Measurements from ENCODE around the gene C19orf85.
"Not testable (repeated sequence)": the region's sequence is repeated elsewhere in the genome, so short reads cannot be mapped to it uniquely, and the experiment has no call there.

C19orf85 gene

DNA sequence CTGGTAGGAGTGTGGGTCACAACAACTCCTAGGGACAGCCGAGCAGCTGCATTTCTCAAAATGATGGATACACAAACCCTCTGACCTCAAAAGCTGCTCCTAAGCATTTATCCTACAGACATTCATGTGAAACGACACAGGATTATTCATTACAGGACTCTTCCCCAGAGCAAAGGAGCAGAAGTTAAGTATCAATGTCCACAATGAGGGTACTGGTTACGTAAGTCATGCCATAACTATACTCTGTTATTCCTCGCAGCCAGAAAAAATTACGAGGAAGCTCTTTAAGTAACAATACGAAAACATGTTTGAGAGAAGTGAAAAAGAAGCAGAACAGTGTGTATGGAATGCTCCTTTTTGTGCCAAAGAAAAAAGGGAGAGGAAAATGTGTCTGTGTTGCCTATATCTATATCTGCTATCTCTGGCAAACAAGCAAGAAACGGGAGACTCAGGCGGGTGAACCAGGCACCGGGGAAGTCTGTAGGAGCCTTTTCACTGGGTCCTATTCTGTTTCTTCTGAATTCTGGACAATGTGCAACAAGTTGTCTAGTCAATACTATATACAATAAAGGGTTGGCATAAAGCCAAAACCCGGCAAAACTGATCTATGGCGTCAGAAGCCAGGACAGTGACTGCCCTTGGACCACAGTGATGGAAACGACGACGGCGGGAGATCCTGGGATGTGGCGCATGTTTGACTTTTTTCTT is 4.4 kb downstream of the C19orf85 start:
- no peak for DNase-seq (ENCODE audit: low read depth in 2 of 3, low spot score in 2 of 3)

DNA sequence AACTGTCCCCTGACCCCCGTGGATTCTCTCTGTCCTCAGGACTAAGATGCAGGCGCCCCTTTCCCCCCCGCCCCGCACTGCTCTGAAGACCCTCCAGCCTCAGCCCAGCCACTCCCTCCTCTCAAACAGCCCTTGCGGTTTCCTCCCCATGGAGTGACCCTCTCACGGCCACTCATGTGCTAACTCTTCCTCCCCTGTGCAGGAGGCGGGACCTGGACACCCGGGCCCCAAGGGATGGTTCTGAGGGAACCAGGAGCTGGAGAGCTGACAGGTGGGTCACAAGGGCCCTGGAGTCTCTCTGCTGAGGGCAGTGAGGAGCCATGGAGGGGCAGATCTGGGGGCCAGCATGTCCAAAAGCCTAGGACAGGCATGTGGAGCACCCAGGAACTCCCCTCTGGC is 5.0 kb downstream of the C19orf85 start:
- no peak for DNase-seq (ENCODE audit: low read depth in 2 of 3, low spot score in 2 of 3)

DNA sequence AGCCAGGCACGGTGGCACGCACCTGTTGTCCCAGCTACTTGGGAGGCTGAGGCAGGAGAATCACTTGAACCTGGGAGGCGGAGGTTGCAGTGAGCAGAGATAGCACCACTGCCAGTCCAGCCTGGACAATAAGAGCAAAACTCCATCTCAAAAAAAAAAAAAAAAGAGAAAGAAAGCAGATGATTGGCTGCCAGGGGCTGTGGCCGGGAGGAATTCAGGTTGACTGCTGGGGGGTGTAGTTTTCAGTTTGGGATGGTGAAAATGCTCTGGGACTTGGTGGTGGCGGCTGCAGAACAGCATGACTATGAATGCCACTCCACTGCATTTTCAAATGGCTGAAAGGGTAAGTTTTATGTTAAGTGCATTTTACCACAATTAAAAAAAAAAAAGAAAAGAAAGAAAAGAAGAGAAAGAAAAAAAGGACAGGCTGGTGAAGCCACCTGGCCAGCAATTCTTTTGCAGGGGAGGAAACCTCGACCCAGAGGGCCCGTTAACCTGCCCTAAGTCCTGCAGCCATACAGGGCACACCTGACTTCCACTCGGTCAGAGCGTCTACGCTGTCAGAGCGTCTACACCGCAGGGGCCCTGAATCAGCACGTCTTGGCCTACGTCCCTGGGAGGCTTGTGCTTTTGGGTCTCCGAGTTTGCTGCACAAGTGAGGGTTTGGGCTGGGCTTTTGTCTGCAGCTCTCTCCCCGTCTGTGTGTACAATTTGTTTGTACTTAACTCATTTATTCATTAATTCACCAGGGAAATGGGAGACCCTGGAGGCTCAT is 6.7 kb downstream of the C19orf85 start:
- DNase-seq (ENCODE audit: low read depth in 2 of 3, low spot score in 2 of 3), result no peak

DNA sequence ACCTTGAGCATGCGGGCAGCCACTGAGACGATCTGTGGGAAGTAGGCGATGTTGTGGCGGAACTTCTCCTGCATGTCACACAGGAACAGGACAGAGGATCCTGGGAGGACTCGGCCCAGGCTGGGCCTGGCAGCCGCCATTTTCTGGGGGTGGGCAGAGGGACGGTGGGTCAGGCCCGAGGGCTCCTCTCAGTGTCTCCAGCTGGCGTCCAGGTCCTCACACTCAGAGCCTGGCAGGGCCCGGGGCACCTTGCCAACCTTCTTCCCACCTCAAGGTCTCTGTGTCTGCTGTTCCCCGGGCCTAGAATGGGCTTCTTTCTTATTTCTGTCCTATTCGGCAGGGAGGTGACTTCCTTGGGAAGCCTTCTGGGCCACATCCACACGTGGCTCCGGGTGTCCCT is 8.2 kb downstream of the C19orf85 start:
- DNase-seq (ENCODE audit: low read depth in 2 of 3, low spot score in 2 of 3), result no peak

DNA sequence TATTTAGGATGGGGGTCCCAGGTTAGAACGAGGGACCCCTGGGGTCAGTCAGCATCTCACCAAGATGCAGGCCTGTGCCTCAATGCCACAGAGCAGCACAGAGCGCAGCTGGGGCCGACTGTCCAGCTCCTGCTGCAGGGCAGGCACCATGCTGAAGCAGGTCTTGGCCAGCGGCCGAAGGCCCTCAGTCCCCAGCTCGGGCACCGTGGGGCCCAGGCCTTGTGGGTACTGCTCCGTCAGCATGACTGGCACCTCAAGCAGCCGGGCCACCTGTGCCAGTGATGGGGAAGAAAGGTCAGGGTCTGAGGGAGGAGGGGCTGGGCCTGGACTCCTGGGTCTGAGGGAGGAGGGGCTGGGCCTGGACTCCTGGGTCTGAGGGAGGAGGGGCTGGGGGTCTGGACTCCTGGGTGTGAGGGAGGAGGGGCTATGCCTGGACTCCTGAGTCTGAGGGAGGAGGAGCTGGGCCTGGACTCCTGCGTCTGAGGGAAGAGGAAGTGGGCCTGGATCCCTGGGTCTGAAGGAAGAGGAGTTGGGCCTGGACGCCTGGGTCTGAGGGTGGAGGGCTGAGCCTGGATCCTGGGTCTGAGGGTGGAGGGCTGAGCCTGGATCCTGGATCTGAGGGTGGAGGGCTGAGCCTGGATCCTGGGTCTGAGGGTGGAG is 8.8 kb downstream of the C19orf85 start:
- no peak for DNase-seq (ENCODE audit: low read depth in 2 of 3, low spot score in 2 of 3)

DNA sequence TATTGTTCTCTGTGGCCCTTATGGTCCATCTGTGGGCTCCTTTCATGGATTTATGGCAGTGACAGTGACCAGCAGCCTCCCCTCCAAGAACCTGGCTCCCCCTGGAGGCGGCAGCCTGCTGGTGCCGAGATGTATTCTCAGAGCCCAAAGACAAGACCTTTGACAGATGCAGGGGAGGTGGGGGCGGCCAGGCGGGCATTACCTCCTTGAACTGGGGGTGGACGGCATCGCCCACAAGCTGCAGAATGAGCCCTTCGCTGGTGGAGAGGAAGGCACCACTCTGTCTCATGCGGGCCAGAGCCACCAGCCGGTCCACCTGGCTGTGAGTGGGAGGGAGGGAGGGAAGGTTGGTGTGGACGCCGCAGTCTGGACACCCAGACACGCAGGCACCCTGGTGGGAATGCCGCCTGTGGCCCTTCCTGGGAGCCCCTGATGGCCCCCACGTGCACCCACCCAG is 9.7 kb downstream of the C19orf85 start:
- DNase-seq (ENCODE audit: low read depth in 2 of 3, low spot score in 2 of 3), result no peak

DNA sequence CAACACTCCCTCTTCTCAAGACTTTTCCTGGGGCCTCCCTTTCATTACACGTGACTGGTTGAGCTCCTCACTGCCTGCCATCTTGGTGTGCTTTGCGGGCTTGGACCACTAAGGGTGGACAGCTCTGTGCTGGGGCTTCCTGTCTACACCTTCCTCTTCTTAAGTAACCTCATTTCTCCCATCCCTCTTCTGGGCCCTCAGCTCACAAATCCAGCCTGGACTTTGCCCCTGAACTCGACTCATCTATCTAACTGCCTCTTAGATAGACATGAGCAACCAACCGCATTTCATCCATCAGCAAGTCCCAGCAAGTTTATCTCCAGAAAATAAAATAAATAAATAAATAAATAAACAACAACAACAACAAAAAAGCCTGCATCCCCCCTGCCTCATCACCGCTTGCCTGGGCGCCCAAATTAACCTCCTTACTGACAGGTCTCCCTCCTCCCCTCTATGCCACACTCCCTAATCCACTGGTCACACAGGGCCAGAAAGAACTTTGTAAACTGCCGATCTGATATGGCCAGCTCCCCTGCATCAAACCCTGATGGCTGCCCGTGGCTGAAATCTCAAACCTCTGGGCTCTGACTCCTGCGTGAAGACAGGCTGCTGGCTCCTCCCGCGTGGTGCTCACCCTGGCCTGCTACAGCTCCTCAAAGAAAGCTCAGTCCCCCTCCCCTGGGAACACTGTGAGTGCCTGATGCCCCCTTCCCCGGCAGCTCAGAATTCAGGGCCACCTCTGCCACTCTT is 10.9 kb downstream of the C19orf85 start:
- no peak for DNase-seq (ENCODE audit: low read depth in 2 of 3, low spot score in 2 of 3)

DNA sequence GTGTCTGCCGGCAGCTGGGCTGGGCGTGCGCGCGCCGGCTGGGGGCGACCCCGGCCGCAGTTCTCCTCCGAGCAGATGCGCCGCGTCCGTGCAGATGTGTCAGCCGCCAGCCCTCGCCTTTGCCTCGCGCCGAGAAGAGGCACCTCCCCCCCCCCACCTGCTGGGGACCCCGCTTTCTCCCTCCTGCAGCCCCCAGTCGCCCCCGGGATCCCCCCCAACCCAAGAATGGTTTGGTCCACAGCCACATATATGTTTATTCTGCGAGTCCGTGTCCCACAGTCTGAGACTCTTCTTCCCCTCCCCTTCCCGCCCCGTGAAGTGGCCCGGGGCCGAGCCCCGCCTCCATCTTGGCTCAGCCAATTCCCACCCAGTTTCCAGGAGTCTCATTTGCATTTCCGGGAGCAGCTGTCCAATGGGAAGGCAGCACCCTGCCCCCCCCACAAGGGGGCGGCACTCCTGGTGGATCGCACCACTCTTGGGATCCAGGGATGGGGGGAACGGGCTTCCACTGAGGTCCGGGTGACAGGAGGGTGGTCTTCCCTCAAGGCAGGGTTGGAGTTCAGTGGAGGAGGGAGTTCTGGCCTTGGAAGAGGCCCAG is 11.7 kb downstream of the C19orf85 start:
- no peak for DNase-seq (ENCODE audit: low read depth in 2 of 3, low spot score in 2 of 3)

DNA sequence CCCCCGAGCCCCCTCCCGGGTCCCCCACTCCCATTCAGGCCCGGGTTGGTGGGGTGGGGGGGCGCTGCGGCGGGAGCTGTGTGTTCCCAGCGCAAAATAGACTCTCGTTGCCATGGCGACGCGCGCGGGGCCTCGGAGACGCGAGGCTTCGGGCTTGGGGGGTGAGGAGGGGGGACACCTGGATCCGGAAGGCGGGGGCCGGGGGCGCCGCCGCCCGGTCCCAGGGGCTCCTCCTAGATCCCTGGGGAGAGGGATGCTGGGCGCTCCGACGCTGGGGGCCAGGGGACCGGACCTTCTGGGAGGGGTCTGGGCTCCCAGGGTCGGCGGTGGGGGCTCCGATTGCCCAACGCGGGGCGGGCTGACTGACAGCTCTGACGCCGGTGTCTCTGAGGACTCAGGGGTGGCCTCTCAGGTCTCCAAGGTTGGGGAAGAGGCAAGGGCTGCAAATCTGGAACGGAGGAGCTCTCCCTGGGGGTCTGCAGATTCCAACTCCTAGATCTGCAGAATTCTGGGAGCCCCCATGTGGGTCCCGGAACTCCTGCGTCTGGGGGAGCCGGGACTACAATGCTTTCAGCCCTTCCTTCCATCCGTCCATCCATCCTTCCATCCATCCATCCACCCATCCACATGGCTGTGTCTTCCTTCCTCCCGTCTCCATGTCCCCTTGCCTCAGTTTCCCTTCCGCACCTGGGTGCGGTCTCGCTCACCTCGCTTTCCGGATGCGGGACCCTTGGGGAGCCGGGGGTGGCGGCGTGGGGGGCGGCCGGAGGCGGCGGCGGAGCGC is 12.4 kb downstream of the C19orf85 start:
- DNase-seq (ENCODE audit: low read depth in 2 of 3, low spot score in 2 of 3), result no peak

DNA sequence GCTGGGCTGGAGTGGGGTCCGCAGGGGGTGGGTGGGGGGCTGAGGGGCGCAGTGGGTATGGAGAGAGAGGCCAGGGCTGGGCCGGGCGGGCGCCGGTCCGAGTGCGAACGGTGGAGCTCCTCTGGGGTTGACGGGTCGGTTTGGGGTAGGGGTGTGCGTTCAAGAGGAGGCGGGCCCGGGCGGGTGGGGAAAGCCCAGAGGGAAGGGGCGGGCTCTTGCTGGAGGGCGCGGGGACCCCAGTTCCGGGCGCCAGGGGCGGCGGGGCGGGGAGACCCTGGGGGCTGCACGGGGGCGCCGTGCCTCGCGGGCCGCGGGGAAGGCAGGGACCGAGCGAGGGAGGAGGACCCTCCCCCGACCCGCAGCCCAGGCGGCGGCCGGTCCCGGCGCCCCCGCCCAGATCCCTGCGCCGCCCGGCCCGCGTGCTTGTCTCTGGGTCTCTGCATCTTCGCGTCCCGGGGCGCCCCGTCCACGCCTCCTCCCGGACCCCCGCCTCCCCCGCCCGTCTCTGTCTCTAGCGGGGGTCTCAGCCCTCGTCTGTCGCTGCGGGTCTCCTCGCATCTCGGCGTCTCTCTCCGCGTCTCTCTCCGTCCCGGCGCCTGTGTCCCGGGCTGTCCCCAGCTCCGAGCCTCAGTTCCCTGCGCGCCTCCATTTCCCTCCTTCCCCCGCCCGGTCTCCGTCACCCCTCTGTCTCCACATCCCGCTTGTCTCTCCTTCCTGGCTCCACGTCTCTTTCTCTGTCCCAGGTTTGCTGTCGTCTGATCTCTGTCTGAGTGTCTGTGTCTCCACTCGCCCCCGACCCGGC is 13.2 kb downstream of the C19orf85 start:
- no peak for DNase-seq (ENCODE audit: low read depth in 2 of 3, low spot score in 2 of 3)

DNA sequence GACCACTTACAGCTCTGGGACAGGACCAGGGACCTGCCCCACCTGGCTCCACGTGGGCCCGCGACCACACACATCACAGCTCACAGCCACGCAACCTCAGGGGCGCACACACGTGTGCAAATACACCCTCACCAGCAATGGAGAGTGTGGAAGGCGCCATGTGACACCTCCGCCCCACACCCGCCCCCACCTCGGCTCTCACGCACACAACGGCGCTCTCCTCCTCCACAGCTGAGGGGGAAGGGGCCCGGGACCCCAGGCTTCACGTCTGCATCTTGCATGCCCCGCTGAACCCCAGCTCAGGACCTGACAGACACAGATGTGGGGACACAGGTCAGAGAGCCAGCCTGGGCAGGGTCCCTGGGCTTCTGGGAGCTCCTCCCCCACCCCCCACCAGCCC is 15.1 kb downstream of the C19orf85 start:
- DNase-seq (ENCODE audit: low read depth in 2 of 3, low spot score in 2 of 3), result no peak

DNA sequence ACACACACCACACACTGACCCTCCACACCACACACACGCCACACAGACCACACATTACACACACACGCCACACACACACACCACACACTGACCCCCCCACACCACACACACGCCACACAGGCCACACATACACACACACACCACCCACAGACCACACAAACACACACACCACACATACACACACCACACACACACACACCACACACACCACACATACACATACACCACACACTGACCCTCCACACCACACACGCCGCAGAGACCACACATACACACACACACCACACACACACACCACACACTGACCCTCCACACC is 16.4 kb downstream of the C19orf85 start:
- not testable (repeated sequence) for DNase-seq (ENCODE audit: low read depth in 2 of 3, low spot score in 2 of 3)

DNA sequence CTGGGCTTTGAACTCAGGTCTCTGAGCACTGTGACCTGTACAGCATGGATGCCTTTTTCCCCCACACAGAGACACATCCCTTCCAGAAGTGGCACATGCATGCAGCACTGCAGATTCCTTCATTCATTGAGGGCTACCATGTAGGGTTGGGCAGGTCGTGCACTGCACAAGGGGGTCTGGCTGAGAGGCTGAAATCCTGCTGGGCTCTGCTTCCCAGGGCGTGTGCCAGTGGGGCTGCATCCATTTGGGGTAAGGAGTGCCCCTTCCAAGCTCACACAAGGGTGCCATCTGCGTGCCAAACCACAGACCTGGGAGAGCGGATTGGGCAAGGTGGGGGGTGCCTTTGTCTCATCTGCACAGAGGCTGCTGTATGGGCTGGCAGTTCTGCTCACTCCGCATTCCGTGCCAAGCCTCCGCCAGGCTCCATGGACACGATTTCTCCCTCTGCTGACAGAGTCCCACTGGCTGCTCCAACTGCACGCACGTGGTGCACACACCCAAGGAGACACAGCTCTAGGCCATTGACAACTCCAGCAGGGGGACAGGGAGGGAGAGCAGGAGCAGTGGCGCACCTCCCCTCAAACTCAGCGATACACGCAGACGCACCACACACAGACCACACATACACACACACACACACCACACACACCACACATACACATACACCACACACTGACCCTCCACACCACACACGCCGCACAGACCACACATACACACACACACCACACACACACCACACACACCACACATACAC is 17.0 kb downstream of the C19orf85 start:
- DNase-seq (ENCODE audit: low read depth in 2 of 3, low spot score in 2 of 3), result no peak

DNA sequence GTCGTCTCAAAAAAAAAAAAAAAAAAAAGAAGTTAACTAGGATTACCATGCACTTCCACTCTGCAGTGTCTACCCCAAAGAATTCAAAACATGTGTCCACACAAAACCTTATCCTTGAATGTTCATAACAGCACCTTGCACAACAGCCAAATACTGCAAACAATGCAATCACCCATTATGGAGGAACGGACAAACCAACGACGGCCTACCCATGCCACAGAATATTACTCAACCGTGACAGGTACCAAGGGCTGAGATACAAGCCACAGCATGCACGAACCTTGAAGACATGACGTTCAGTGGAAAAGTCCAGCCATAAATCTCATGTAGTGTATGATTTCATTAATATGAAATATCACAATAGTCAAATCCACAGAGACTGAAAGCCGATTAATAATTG is 18.5 kb downstream of the C19orf85 start:
- DNase-seq (ENCODE audit: low read depth in 2 of 3, low spot score in 2 of 3), result no peak

DNA sequence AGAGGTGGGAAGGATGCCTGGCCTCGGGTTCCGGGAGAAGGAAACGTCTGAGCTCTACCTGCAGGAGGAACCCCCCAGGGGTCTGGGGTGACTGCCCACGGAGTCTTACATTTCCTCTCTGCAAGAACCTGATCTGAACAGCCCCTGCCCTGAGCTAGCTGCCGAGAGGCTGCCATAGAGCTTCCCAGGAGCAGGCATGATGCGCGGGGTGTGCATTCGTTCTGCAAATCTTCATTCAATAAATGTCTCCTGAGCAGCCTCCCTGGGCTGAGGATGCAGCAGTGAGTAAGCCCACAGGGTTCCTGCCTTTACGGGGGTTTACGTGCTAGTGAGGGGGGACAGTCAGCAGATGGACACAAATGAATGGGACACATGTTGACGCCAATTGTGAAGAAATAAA is 19.9 kb downstream of the C19orf85 start:
- DNase-seq (ENCODE audit: low read depth in 2 of 3, low spot score in 2 of 3), result no peak

DNA sequence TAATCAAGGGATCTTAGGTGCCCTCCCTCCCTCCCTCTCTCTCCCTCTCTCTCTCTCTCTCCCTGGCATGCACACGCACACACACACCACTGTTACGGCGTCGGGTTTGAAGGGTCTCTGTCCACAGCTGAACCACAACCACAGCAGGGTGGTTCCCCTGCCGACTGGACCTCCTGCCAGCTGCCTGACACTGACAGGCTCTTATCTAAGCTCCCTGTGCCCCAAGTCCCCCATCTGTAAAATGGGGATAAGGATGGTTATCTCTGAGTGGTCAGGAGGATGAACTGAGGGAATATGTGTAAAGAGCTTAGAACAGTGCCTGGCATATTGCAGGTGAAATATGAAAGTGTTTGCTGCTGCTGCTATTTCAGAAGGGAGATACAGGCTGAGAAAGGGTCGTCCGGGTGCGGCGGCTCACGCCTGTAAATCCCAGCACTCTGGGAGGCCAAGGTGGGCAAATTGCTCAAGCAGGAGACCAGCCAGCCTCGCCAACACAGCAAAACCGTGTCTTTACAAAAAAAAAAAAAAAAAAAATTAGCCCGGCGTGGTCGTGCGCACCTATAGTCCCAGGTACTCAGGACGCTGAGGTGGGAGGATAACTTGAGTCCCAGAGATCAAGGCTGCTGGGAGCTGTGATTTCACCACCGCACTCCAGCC is 20.6 kb downstream of the C19orf85 start:
- no peak for DNase-seq (ENCODE audit: low read depth in 2 of 3, low spot score in 2 of 3)

DNA sequence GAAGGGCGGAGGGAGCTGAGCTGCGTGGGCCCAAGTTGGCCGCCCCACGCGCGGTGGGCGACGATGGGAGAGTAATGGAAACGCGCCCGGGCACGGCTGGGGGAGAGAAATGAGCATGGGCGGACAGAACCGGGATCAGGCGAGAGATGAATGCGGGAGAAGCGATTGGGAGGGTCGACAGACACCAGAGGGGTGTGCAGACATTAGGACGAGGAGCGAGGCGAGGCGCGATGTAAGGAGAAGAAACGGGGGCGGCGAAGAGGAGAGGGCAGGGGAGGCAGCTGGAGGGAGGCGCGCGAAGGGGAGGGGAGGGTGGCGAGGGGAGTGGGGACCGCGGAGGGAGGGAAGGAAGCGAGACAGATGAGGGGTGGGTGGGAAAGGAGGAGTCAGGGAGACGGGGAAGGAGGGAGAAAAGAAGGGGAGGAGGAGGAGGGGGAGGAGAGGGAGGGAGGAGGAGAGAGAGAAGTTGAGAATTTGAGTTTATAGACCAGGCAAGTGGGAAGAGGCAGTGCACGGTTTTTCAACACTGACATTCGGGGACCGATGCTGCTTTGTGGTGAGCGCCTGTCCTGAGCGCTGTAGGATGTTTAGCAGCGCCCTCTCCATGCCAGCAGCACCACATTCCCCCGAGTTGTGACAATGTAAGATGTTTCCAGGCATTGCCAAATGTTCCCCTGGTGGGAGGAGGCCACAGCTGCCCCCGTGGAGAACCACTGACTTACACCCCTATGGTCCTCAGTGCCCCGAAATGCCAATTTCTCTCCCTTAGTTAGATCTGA is 21.3 kb downstream of the C19orf85 start, which contains the start of gene SHISA7:
TSS of gene SHISA7 (minus strand) at position 256 of the 779 bp plus-strand sequence. CDS start 437 bp downstream, outside the sequence.
- DNase-seq (ENCODE audit: low read depth in 2 of 3, low spot score in 2 of 3), result no peak
